Measurements from ENCODE around the gene FSCN2. TPM values are rescaled to one million over a fixed set of nuclear protein-coding genes. Genes with fewer than 3 reads are reported as not detected.
A peak's percentile ranks its signal among the peaks of the same experiment; 100 is the strongest.

The FSCN2 gene
- polyA plus RNA-seq, 1 of the 3 experiments (the other 2 are of a cell fraction) = 2.1 TPM

GRCh38 chr17:81566461-81567126, 38.4 kb downstream of the FSCN2 start:
- Histone ChIP-seq H3K79me2 (ENCODE audit: insufficient read depth) (peaks cover 50% of the 10 kb centered on the region), H3K4me3 (ENCODE audit: low read depth in 2 of 2, low read length in 1 of 2) (peak overlapping the region in 1 of 2 experiments; percentile 41; a peak in 3 of 4 replicates), H3K9me2 (no peaks in the 10 kb centered on the region), H2AFZ (ENCODE audit: low read depth) (no peak overlapping the region), H3K4me1 (ENCODE audit: control insufficient read depth in 1 of 2, insufficient read depth in 2 of 2, low read depth in 1 of 2, low read length in 1 of 2) (peaks cover 22 to 33% of the 10 kb centered on the region in 2 experiments), H3K27me3 (ENCODE audit: insufficient read depth) (no peaks in the 10 kb centered on the region), H3F3A (replicated peaks; ENCODE audit: insufficient read depth) (peaks cover 44% of the 10 kb centered on the region), H3K9ac (peak overlapping the region; percentile 21; the same call in 1 of the 2 replicates), H3K9me3 (no peaks in the 10 kb centered on the region), H3K36me3 (replicated peaks in 1 of 2; ENCODE audit: control insufficient read depth in 1 of 2, insufficient read depth in 2 of 2, low read length in 1 of 2) (peaks cover 61 to 74% of the 10 kb centered on the region in 2 experiments), H3K4me2 (peak overlapping the region; percentile 81), H4K20me1 (ENCODE audit: insufficient read depth) (no peaks in the 10 kb centered on the region; the same call in 1 of the 2 replicates), H3K27ac (ENCODE audit: low read depth in 2 of 2, low read length in 1 of 2) (peak overlapping the region; percentile 84 to 93)
- 4% methylated on average over 8 of the region's 8 CpGs for WGBS (ENCODE audit: low lambda C conversion rate)
- ChIA-PET CTCF (interaction anchor here (1.2 to 3.3 kb wide), 7 partner anchors 9 to 424 kb away, joined by 3 to 27 read pairs (median 6); no protein-coding TSS in a partner anchor), POLR2A (interaction anchor here (1.6 to 1.9 kb wide), 2 partner anchors 9 to 14 kb away, joined by 4 to 9 read pairs; partner anchors contain the start of gene FAAP100)
- peak; percentile 70 for DNase-seq
- TF ChIP-seq EZH2phosphoT487 (IDR thresholded peaks at IDR 0.05; ENCODE audit: borderline replicate concordance, low read depth) (no peak), MXI1 (IDR thresholded peaks at IDR 0.05; ENCODE audit: low read depth, low read length) (no peak), ELF1 (IDR thresholded peaks at IDR 0.05) (no peak), REST (IDR thresholded peaks at IDR 0.05; ENCODE audit: low read depth, low read length) (0 out of 2 replicates have a peak, but pooled peaks have one; percentile 27), CTCF (IDR thresholded peaks at IDR 0.05) (no peak), GATA2 (CRISPR knock-in tag; IDR thresholded peaks at IDR 0.05) (no peak), RCOR1 (IDR thresholded peaks at IDR 0.05; ENCODE audit: low read length) (peak; percentile 7; the same call in 1 of the 2 replicates), ZBTB33 (IDR thresholded peaks at IDR 0.05; ENCODE audit: borderline replicate concordance, low read depth) (peak; percentile 83), SIN3A (IDR thresholded peaks at IDR 0.05; ENCODE audit: borderline replicate concordance, low read depth, low read length) (no peak; the same call in none of the 2 replicates), FOSL2 (IDR thresholded peaks at IDR 0.05; ENCODE audit: borderline replicate concordance, low read depth) (peak; percentile 91), POLR2AphosphoS5 (IDR thresholded peaks at IDR 0.05; ENCODE audit: low read depth, low read length) (peak; percentile 60; the same call in 1 of the 2 replicates), RAD21 (IDR thresholded peaks at IDR 0.05; ENCODE audit: low read length) (peak; percentile 24; the same call in 1 of the 2 replicates), EP300 (IDR thresholded peaks at IDR 0.05; ENCODE audit: borderline replicate concordance in 1 of 2, low read depth in 1 of 2, low read length in 1 of 2) (peak; percentile 41 to 96; a peak in 3 of 4 replicates), FOXJ3 (CRISPR knock-in tag; IDR thresholded peaks at IDR 0.05) (no peak), MEF2A (IDR thresholded peaks at IDR 0.05; ENCODE audit: borderline replicate concordance, low read depth) (no peak), RXRA (IDR thresholded peaks at IDR 0.05; ENCODE audit: borderline replicate concordance, low read depth) (peak; percentile 35; the same call in 1 of the 2 replicates), GABPA (IDR thresholded peaks at IDR 0.05; ENCODE audit: low read depth) (peak; percentile 51; the same call in 1 of the 2 replicates), TCF12 (IDR thresholded peaks at IDR 0.05) (peak; percentile 93), IRF3 (IDR thresholded peaks at IDR 0.05; ENCODE audit: low read depth, low read length) (no peak), FOXM1 (IDR thresholded peaks at IDR 0.05; ENCODE audit: low read depth) (peak; percentile 71), TEAD4 (IDR thresholded peaks at IDR 0.05; ENCODE audit: borderline replicate concordance, insufficient read depth) (peak; percentile 99), NFIC (IDR thresholded peaks at IDR 0.05; ENCODE audit: borderline replicate concordance) (peak; percentile 100), TAF1 (IDR thresholded peaks at IDR 0.05; ENCODE audit: borderline replicate concordance, low read depth, low read length) (no peak)

Measured in SK-N-SH (cell line).